Measurements from ENCODE around the gene KIF14.

KIF14 gene

DNA sequence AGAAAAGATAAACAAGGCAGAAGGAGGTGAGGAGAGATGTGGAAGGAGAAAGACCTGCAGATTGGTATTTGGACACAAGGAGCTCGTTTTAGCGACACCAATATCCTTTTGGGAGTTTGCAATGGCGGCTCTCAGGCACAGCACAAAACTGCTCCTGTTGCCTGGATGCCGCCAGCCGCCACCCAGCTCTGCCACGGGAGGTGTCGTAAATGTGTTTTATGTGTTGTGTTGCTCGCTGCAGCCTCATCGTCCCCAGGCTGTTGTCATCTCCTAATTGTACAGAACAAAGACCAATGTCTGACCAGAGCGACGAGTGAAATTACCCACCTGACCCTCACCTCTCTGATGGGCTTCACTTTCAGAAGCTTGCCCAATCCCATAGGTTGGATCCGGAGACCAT, 114.1 kb downstream of the KIF14 start:
- Histone ChIP-seq H3K9ac (ENCODE audit: low read length) (no peak overlapping the region), H3K4me2 (ENCODE audit: low read length) (no peak overlapping the region), H3K56ac (ENCODE audit: low read length) (no peak overlapping the region), H2BK5ac (ENCODE audit: low read length) (no peak overlapping the region), H3K79me1 (ENCODE audit: low read length) (no peaks in the 10 kb centered on the region), H3K4ac (ENCODE audit: low read depth, low read length) (no peak overlapping the region), H3K4me3 (ENCODE audit: low read length) (no peak overlapping the region), H4K8ac (ENCODE audit: low read depth, low read length) (no peak overlapping the region), H3K4me1 (ENCODE audit: control insufficient read depth, low read depth, low read length) (no peaks in the 10 kb centered on the region), H3K27me3 (ENCODE audit: insufficient read depth, low read length, poor library complexity) (no peaks in the 10 kb centered on the region), H3K36me3 (ENCODE audit: control insufficient read depth, insufficient read depth, low read length) (no peaks in the 10 kb centered on the region), H2BK120ac (ENCODE audit: low read depth, low read length) (no peak overlapping the region), H3K79me2 (ENCODE audit: control insufficient read depth, insufficient read depth, low read length) (no peaks in the 10 kb centered on the region), H3K27ac (ENCODE audit: low read depth, low read length) (no peak overlapping the region), H2BK15ac (replicated peaks; ENCODE audit: low read depth) (no peak overlapping the region), H3K18ac (ENCODE audit: low read length) (no peak overlapping the region), H4K5ac (ENCODE audit: low read length) (no peak overlapping the region), H2AK5ac (ENCODE audit: low read length) (no peak overlapping the region), H3K23ac (ENCODE audit: low read length) (no peak overlapping the region)
- DNase-seq: no peak
- WGBS (ENCODE audit: extremely low coverage, insufficient coverage, low lambda C conversion rate): no CpG with 5 or more reads among the region's 12 CpGs

DNA sequence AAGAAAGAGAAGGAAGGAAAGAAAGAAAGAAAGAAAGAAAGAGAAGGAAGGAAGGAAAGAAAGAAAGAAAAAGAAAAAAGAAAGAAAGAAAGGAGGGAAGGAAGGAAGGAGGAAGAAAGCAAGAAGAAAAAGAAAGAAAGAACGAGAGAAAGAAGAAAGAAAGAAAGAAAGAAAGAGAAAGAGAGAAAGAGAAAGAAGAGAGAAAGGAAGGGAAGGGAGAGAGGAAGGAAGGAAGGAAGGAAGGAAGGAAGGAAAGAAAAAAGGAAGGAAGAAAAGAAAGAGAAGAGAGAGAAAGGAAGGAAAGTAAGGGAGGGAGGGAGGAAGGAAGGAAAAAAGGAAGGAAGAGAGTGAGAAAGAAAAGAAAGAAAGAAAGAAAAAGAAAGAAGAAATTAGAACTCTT, 115.3 kb downstream of the KIF14 start:
- H4K8ac ChIP-seq (ENCODE audit: low read depth, low read length): no peak overlapping the region
- H3K4me2 ChIP-seq (ENCODE audit: low read length): no peak overlapping the region
- H3K36me3 ChIP-seq (ENCODE audit: control insufficient read depth, insufficient read depth, low read length): no peaks in the 10 kb centered on the region
- no peak overlapping the region for H2AK5ac ChIP-seq (ENCODE audit: low read length)
- H3K9ac ChIP-seq (ENCODE audit: low read length): no peak overlapping the region
- no peaks in the 10 kb centered on the region for H3K79me2 ChIP-seq (ENCODE audit: control insufficient read depth, insufficient read depth, low read length)
- H4K5ac ChIP-seq (ENCODE audit: low read length): no peak overlapping the region
- H2BK5ac ChIP-seq (ENCODE audit: low read length): no peak overlapping the region
- WGBS (ENCODE audit: extremely low coverage, insufficient coverage, low lambda C conversion rate): no CpG with 5 or more reads among the region's 1 CpG
- no peaks in the 10 kb centered on the region for H3K4me1 ChIP-seq (ENCODE audit: control insufficient read depth, low read depth, low read length)
- H3K4ac ChIP-seq (ENCODE audit: low read depth, low read length): no peak overlapping the region
- no peak overlapping the region for H3K56ac ChIP-seq (ENCODE audit: low read length)
- H3K27ac ChIP-seq (ENCODE audit: low read depth, low read length): no peak overlapping the region
- DNase-seq: no peak
- H3K27me3 ChIP-seq (ENCODE audit: insufficient read depth, low read length, poor library complexity): no peaks in the 10 kb centered on the region
- H2BK120ac ChIP-seq (ENCODE audit: low read depth, low read length): no peak overlapping the region
- no peak overlapping the region for H3K23ac ChIP-seq (ENCODE audit: low read length)
- no peaks in the 10 kb centered on the region for H3K79me1 ChIP-seq (ENCODE audit: low read length)
- no peak overlapping the region for H3K18ac ChIP-seq (ENCODE audit: low read length)
- no peak overlapping the region for H2BK15ac ChIP-seq (replicated peaks; ENCODE audit: low read depth)
- no peak overlapping the region for H3K4me3 ChIP-seq (ENCODE audit: low read length)
